HG03097 (cell line): Measurements from ENCODE around the gene PIK3R4.

Source experiments
- ATAC-seq: cut with Tn5 transposase; IDR thresholded peaks from one replicate; pipeline ENCODE4 v1.9.1; 2021; ENCODE audit not compliant: unreplicated experiment, low FRiP score

Gene PIK3R4

GRCh38 chr3:130693314-130693713 lies 53.3 kb downstream of the PIK3R4 start:
- no peak for ATAC-seq

- no peak for ATAC-seq
Observed at GRCh38 chr3:130692455-130692854, 54.2 kb downstream of the PIK3R4 start.

GRCh38 chr3:130688697-130689470 lies 57.7 kb downstream of the PIK3R4 start:
- ATAC-seq = no peak

GRCh38 chr3:130688015-130688688 lies 58.5 kb downstream of the PIK3R4 start:
- no peak for ATAC-seq

- no peak for ATAC-seq
Observed at GRCh38 chr3:130687327-130687726, 59.3 kb downstream of the PIK3R4 start.

GRCh38 chr3:130686833-130687232 lies 59.8 kb downstream of the PIK3R4 start:
- ATAC-seq = no peak

- ATAC-seq = no peak
Observed at GRCh38 chr3:130682131-130682530, 64.5 kb downstream of the PIK3R4 start.

- no peak for ATAC-seq
Observed at GRCh38 chr3:130679218-130679617, 67.4 kb downstream of the PIK3R4 start.

GRCh38 chr3:130677343-130677742 lies 69.3 kb downstream of the PIK3R4 start:
- no peak for ATAC-seq

GRCh38 chr3:130671545-130672312 lies 74.9 kb downstream of the PIK3R4 start:
- ATAC-seq = no peak

- no peak for ATAC-seq
Observed at GRCh38 chr3:130669740-130670139, 76.9 kb downstream of the PIK3R4 start.

GRCh38 chr3:130663092-130663491 lies 83.5 kb downstream of the PIK3R4 start:
- no peak for ATAC-seq

GRCh38 chr3:130662501-130662996 lies 84.1 kb downstream of the PIK3R4 start:
- no peak for ATAC-seq

GRCh38 chr3:130661140-130661891 lies 85.3 kb downstream of the PIK3R4 start:
- no peak for ATAC-seq

- ATAC-seq = no peak
Observed at GRCh38 chr3:130659911-130660310, 86.7 kb downstream of the PIK3R4 start.

- ATAC-seq = no peak
Observed at GRCh38 chr3:130658678-130659077, 88.0 kb downstream of the PIK3R4 start.

GRCh38 chr3:130656627-130657026 lies 90.0 kb downstream of the PIK3R4 start:
- no peak for ATAC-seq

GRCh38 chr3:130654921-130655320 lies 91.7 kb downstream of the PIK3R4 start:
- no peak for ATAC-seq

GRCh38 chr3:130654091-130654490 lies 92.5 kb downstream of the PIK3R4 start:
- ATAC-seq = no peak

GRCh38 chr3:130649061-130649654 lies 97.5 kb downstream of the PIK3R4 start:
- ATAC-seq = no peak
